H1 (cell line): ENCODE data around the gene MLH3. TPM values are rescaled to one million over a fixed set of nuclear protein-coding genes. Genes with fewer than 3 reads are reported as not detected.

Experiments
- FOSL1 ChIP-seq: IDR thresholded peaks from 2 replicates; pipeline ENCODE4 v1.6.1; 2011; ENCODE audit warnings: mild to moderate bottlenecking, low read depth, low read length, moderate library complexity; ENCODE audit not compliant: insufficient read depth
- SAP30 ChIP-seq: fragments of 300-600 bp; sonication (generic); IDR thresholded peaks from 2 replicates; pipeline ENCODE4 v1.7.1; 2012; ENCODE audit warnings: low read length, moderate library complexity, mild to moderate bottlenecking, inconsistent platforms; ENCODE audit not compliant: insufficient read depth, insufficient replicate concordance
- SP4 ChIP-seq: IDR thresholded peaks from 2 replicates; pipeline ENCODE4 v1.6.1; 2012; ENCODE audit warnings: low read length, inconsistent platforms
- TAF7 ChIP-seq: optimal IDR thresholded peaks from 2 replicates; pipeline ENCODE3; 2011; ENCODE audit warnings: low read depth, mild to moderate bottlenecking, inconsistent platforms, low read length, moderate library complexity, borderline replicate concordance
- polyA plus RNA-seq, 7 experiments: library from polyadenylated mRNA; depleted of rRNA in 3 of 7; stranded (reverse) in 5 of 7; unstranded in 2 of 7; fragments of >200 nt in 5 of 7; fragments of 200-250 nt in 2 of 7; gene quantifications; 1 replicate in 5 of 7; 2 replicates in 1 of 7; 4 replicates in 1 of 7; pipeline versions ENCODE4 v1.2.1 to v1.2.3, GENCODE V29; 2011 to 2013; ENCODE audit warnings: missing spikeins in 2 of 7, mixed read lengths in 2 of 7
- total RNA-seq: library from RNA; stranded (reverse); fragmentation: NEBNext Ultra II Directional; extraction: Animal tissue kit (Norgen Biotek cat#: 25700); gene quantifications from 2 replicates; pipeline ENCODE4 v1.2.1, GENCODE V29; 2021
- TF ChIP-seq, protein P1 (sequence below): fragments of 300-600 bp; sonication (generic); IDR thresholded peaks from 2 replicates; pipeline ENCODE4 v1.7.1; 2012; ENCODE audit warnings: low read length, moderate library complexity, mild to moderate bottlenecking, inconsistent platforms; ENCODE audit not compliant: insufficient replicate concordance

The MLH3 gene
- total and polyA plus RNA-seq, 2 of the 8 experiments (the other 6 are each of a cell fraction or from before 2014, with no cell fraction given), result 9.3 to 20.1 TPM

DNA sequence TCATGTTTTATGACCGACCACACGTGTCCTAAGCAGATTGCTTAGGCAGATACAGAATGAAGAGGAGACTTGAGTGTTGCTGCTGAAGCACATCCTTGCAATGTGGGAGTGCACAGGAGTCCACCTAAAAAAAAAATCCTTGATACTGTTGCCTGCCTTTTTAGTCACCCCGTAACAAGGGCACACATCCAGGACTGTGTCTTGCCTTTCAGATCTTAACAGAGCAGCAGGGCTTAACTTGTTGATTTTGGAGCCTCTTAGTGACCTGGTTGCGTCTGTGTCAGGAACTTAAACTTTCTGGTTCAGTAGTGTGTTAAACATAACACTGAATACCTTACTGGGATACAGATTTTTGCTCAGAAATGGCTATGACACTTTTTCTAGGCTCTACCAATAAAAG, 42.1 kb downstream of the MLH3 start (continued):
- TF ChIP-seq FOSL1 (no peak), TAF7 (no peak), SP4 (no peak), SAP30 (no peak)
- TF ChIP-seq, protein P1, sequence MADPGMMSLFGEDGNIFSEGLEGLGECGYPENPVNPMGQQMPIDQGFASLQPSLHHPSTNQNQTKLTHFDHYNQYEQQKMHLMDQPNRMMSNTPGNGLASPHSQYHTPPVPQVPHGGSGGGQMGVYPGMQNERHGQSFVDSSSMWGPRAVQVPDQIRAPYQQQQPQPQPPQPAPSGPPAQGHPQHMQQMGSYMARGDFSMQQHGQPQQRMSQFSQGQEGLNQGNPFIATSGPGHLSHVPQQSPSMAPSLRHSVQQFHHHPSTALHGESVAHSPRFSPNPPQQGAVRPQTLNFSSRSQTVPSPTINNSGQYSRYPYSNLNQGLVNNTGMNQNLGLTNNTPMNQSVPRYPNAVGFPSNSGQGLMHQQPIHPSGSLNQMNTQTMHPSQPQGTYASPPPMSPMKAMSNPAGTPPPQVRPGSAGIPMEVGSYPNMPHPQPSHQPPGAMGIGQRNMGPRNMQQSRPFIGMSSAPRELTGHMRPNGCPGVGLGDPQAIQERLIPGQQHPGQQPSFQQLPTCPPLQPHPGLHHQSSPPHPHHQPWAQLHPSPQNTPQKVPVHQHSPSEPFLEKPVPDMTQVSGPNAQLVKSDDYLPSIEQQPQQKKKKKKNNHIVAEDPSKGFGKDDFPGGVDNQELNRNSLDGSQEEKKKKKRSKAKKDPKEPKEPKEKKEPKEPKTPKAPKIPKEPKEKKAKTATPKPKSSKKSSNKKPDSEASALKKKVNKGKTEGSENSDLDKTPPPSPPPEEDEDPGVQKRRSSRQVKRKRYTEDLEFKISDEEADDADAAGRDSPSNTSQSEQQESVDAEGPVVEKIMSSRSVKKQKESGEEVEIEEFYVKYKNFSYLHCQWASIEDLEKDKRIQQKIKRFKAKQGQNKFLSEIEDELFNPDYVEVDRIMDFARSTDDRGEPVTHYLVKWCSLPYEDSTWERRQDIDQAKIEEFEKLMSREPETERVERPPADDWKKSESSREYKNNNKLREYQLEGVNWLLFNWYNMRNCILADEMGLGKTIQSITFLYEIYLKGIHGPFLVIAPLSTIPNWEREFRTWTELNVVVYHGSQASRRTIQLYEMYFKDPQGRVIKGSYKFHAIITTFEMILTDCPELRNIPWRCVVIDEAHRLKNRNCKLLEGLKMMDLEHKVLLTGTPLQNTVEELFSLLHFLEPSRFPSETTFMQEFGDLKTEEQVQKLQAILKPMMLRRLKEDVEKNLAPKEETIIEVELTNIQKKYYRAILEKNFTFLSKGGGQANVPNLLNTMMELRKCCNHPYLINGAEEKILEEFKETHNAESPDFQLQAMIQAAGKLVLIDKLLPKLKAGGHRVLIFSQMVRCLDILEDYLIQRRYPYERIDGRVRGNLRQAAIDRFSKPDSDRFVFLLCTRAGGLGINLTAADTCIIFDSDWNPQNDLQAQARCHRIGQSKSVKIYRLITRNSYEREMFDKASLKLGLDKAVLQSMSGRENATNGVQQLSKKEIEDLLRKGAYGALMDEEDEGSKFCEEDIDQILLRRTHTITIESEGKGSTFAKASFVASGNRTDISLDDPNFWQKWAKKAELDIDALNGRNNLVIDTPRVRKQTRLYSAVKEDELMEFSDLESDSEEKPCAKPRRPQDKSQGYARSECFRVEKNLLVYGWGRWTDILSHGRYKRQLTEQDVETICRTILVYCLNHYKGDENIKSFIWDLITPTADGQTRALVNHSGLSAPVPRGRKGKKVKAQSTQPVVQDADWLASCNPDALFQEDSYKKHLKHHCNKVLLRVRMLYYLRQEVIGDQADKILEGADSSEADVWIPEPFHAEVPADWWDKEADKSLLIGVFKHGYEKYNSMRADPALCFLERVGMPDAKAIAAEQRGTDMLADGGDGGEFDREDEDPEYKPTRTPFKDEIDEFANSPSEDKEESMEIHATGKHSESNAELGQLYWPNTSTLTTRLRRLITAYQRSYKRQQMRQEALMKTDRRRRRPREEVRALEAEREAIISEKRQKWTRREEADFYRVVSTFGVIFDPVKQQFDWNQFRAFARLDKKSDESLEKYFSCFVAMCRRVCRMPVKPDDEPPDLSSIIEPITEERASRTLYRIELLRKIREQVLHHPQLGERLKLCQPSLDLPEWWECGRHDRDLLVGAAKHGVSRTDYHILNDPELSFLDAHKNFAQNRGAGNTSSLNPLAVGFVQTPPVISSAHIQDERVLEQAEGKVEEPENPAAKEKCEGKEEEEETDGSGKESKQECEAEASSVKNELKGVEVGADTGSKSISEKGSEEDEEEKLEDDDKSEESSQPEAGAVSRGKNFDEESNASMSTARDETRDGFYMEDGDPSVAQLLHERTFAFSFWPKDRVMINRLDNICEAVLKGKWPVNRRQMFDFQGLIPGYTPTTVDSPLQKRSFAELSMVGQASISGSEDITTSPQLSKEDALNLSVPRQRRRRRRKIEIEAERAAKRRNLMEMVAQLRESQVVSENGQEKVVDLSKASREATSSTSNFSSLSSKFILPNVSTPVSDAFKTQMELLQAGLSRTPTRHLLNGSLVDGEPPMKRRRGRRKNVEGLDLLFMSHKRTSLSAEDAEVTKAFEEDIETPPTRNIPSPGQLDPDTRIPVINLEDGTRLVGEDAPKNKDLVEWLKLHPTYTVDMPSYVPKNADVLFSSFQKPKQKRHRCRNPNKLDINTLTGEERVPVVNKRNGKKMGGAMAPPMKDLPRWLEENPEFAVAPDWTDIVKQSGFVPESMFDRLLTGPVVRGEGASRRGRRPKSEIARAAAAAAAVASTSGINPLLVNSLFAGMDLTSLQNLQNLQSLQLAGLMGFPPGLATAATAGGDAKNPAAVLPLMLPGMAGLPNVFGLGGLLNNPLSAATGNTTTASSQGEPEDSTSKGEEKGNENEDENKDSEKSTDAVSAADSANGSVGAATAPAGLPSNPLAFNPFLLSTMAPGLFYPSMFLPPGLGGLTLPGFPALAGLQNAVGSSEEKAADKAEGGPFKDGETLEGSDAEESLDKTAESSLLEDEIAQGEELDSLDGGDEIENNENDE, result no peak
